ENCODE measurements around the gene DNER.

DNER gene

GRCh38 chr2:229443546-229444268 lies 270.6 kb downstream of the DNER start:
- DNase-seq (ENCODE audit: low spot score in 2 of 2) (no peak), ATAC-seq (replicated peaks; ENCODE audit: extremely low read depth, poor library complexity, severe bottlenecking) (no peak)
- Mint-ChIP-seq H3K9me3 (peaks cover 6% of the 10 kb centered on the region), H3K27ac (ENCODE audit: low read depth) (no peak overlapping the region), H3K4me3 (no peak overlapping the region), H3K4me1 (no peaks in the 10 kb centered on the region), H3K36me3 (ENCODE audit: insufficient read depth) (no peaks in the 10 kb centered on the region), H3K27me3 (peaks cover 29% of the 10 kb centered on the region)

- no peaks in the 10 kb centered on the region for H3K4me1 Mint-ChIP-seq
- peaks cover 6% of the 10 kb centered on the region for H3K9me3 Mint-ChIP-seq
- no peaks in the 10 kb centered on the region for H3K36me3 Mint-ChIP-seq (ENCODE audit: insufficient read depth)
- no peak overlapping the region for H3K27ac Mint-ChIP-seq (ENCODE audit: low read depth)
- H3K27me3 Mint-ChIP-seq = peaks cover 29% of the 10 kb centered on the region
- no peak for ATAC-seq (replicated peaks; ENCODE audit: extremely low read depth, poor library complexity, severe bottlenecking)
- no peak for DNase-seq (ENCODE audit: low spot score in 2 of 2)
- H3K4me3 Mint-ChIP-seq = no peak overlapping the region
Observed at GRCh38 chr2:229443141-229443540, 271.2 kb downstream of the DNER start.

- peaks cover 6% of the 10 kb centered on the region for H3K9me3 Mint-ChIP-seq
- no peaks in the 10 kb centered on the region for H3K4me1 Mint-ChIP-seq
- H3K36me3 Mint-ChIP-seq (ENCODE audit: insufficient read depth) = peaks cover 1% of the 10 kb centered on the region
- H3K4me3 Mint-ChIP-seq = no peak overlapping the region
- no peak for ATAC-seq (replicated peaks; ENCODE audit: extremely low read depth, poor library complexity, severe bottlenecking)
- peaks cover 23% of the 10 kb centered on the region for H3K27me3 Mint-ChIP-seq
- DNase-seq (ENCODE audit: low spot score in 2 of 2) = no peak
- no peak overlapping the region for H3K27ac Mint-ChIP-seq (ENCODE audit: low read depth)
Observed at GRCh38 chr2:229438430-229439159, 275.8 kb downstream of the DNER start.

- DNase-seq (ENCODE audit: low spot score in 2 of 2) = no peak
- ATAC-seq (replicated peaks; ENCODE audit: extremely low read depth, poor library complexity, severe bottlenecking) = no peak
- H3K27ac Mint-ChIP-seq (ENCODE audit: low read depth) = no peak overlapping the region
- peaks cover 21% of the 10 kb centered on the region for H3K27me3 Mint-ChIP-seq
- peaks cover 1% of the 10 kb centered on the region for H3K36me3 Mint-ChIP-seq (ENCODE audit: insufficient read depth)
- no peaks in the 10 kb centered on the region for H3K4me1 Mint-ChIP-seq
- H3K9me3 Mint-ChIP-seq = peaks cover 6% of the 10 kb centered on the region
- H3K4me3 Mint-ChIP-seq = no peak overlapping the region
Observed at GRCh38 chr2:229437467-229437866, 276.9 kb downstream of the DNER start.

GRCh38 chr2:229434187-229434586 lies 280.2 kb downstream of the DNER start:
- ATAC-seq (replicated peaks; ENCODE audit: extremely low read depth, poor library complexity, severe bottlenecking) = no peak

GRCh38 chr2:229433351-229433750 lies 281.0 kb downstream of the DNER start:
- no peaks in the 10 kb centered on the region for H3K4me1 Mint-ChIP-seq
- H3K9me3 Mint-ChIP-seq = no peaks in the 10 kb centered on the region
- peaks cover 1% of the 10 kb centered on the region for H3K36me3 Mint-ChIP-seq (ENCODE audit: insufficient read depth)
- H3K4me3 Mint-ChIP-seq = no peak overlapping the region
- peaks cover 1% of the 10 kb centered on the region for H3K27me3 Mint-ChIP-seq
- no peak overlapping the region for H3K27ac Mint-ChIP-seq (ENCODE audit: low read depth)
- no peak for DNase-seq (ENCODE audit: low spot score in 2 of 2)
- no peak for ATAC-seq (replicated peaks; ENCODE audit: extremely low read depth, poor library complexity, severe bottlenecking)

More at GRCh38 chr2:229434187-229434586, 280.2 kb downstream of the DNER start:
- Mint-ChIP-seq H3K4me1 (no peaks in the 10 kb centered on the region), H3K36me3 (ENCODE audit: insufficient read depth) (peaks cover 1% of the 10 kb centered on the region), H3K9me3 (no peaks in the 10 kb centered on the region), H3K4me3 (no peak overlapping the region), H3K27me3 (no peaks in the 10 kb centered on the region), H3K27ac (ENCODE audit: low read depth) (no peak overlapping the region)
- DNase-seq (ENCODE audit: low spot score in 2 of 2) = no peak

GRCh38 chr2:229431327-229431954 lies 282.9 kb downstream of the DNER start:
- H3K27ac Mint-ChIP-seq (ENCODE audit: low read depth) = no peak overlapping the region
- H3K4me1 Mint-ChIP-seq = no peaks in the 10 kb centered on the region
- H3K27me3 Mint-ChIP-seq = peaks cover 20% of the 10 kb centered on the region
- H3K4me3 Mint-ChIP-seq = no peak overlapping the region
- H3K9me3 Mint-ChIP-seq = peaks cover 5% of the 10 kb centered on the region
- no peak for ATAC-seq (replicated peaks; ENCODE audit: extremely low read depth, poor library complexity, severe bottlenecking)
- DNase-seq (ENCODE audit: low spot score in 2 of 2) = no peak
- H3K36me3 Mint-ChIP-seq (ENCODE audit: insufficient read depth) = no peaks in the 10 kb centered on the region

- no peak for ATAC-seq (replicated peaks; ENCODE audit: extremely low read depth, poor library complexity, severe bottlenecking)
- peaks cover 5% of the 10 kb centered on the region for H3K9me3 Mint-ChIP-seq
- H3K27me3 Mint-ChIP-seq = peaks cover 37% of the 10 kb centered on the region
- H3K4me1 Mint-ChIP-seq = no peaks in the 10 kb centered on the region
- no peak overlapping the region for H3K4me3 Mint-ChIP-seq
- H3K27ac Mint-ChIP-seq (ENCODE audit: low read depth) = no peak overlapping the region
- H3K36me3 Mint-ChIP-seq (ENCODE audit: insufficient read depth) = no peaks in the 10 kb centered on the region
- no peak for DNase-seq (ENCODE audit: low spot score in 2 of 2)
Observed at GRCh38 chr2:229429589-229429988, 284.8 kb downstream of the DNER start.

- Mint-ChIP-seq H3K27me3 (peaks cover 56% of the 10 kb centered on the region), H3K4me1 (no peaks in the 10 kb centered on the region), H3K27ac (ENCODE audit: low read depth) (no peak overlapping the region), H3K36me3 (ENCODE audit: insufficient read depth) (no peaks in the 10 kb centered on the region), H3K4me3 (no peak overlapping the region), H3K9me3 (peaks cover 16% of the 10 kb centered on the region)
- no peak for ATAC-seq (replicated peaks; ENCODE audit: extremely low read depth, poor library complexity, severe bottlenecking)
- DNase-seq (ENCODE audit: low spot score in 2 of 2) = no peak
Observed at GRCh38 chr2:229426464-229426863, 287.9 kb downstream of the DNER start.

- Mint-ChIP-seq H3K4me1 (no peaks in the 10 kb centered on the region), H3K36me3 (ENCODE audit: insufficient read depth) (no peaks in the 10 kb centered on the region), H3K27me3 (peaks cover 56% of the 10 kb centered on the region), H3K9me3 (peaks cover 16% of the 10 kb centered on the region), H3K27ac (ENCODE audit: low read depth) (no peak overlapping the region), H3K4me3 (no peak overlapping the region)
- ATAC-seq (replicated peaks; ENCODE audit: extremely low read depth, poor library complexity, severe bottlenecking) (no peak), DNase-seq (ENCODE audit: low spot score in 2 of 2) (no peak)
Observed at GRCh38 chr2:229425598-229425997, 288.8 kb downstream of the DNER start.

- peaks cover 11% of the 10 kb centered on the region for H3K9me3 Mint-ChIP-seq
- ATAC-seq (replicated peaks; ENCODE audit: extremely low read depth, poor library complexity, severe bottlenecking) (no peak), DNase-seq (ENCODE audit: low spot score in 2 of 2) (no peak)
- no peak overlapping the region for H3K27ac Mint-ChIP-seq (ENCODE audit: low read depth)
- no peaks in the 10 kb centered on the region for H3K4me1 Mint-ChIP-seq
- no peak overlapping the region for H3K4me3 Mint-ChIP-seq
- H3K36me3 Mint-ChIP-seq (ENCODE audit: insufficient read depth) = no peaks in the 10 kb centered on the region
- peaks cover 42% of the 10 kb centered on the region for H3K27me3 Mint-ChIP-seq
Observed at GRCh38 chr2:229422063-229422462, 292.3 kb downstream of the DNER start.

- Mint-ChIP-seq H3K27me3 (peaks cover 15% of the 10 kb centered on the region), H3K4me1 (no peaks in the 10 kb centered on the region), H3K36me3 (ENCODE audit: insufficient read depth) (no peaks in the 10 kb centered on the region), H3K27ac (ENCODE audit: low read depth) (no peak overlapping the region), H3K9me3 (peaks cover 11% of the 10 kb centered on the region), H3K4me3 (no peak overlapping the region)
- no peak for DNase-seq (ENCODE audit: low spot score in 2 of 2)
- no peak for ATAC-seq (replicated peaks; ENCODE audit: extremely low read depth, poor library complexity, severe bottlenecking)
Observed at GRCh38 chr2:229419158-229419557, 295.2 kb downstream of the DNER start.

- Mint-ChIP-seq H3K27ac (ENCODE audit: low read depth) (no peak overlapping the region), H3K4me3 (no peak overlapping the region), H3K36me3 (ENCODE audit: insufficient read depth) (no peaks in the 10 kb centered on the region), H3K9me3 (peaks cover 6% of the 10 kb centered on the region), H3K4me1 (no peaks in the 10 kb centered on the region), H3K27me3 (peaks cover 9% of the 10 kb centered on the region)
- ATAC-seq (replicated peaks; ENCODE audit: extremely low read depth, poor library complexity, severe bottlenecking) = no peak
- no peak for DNase-seq (ENCODE audit: low spot score in 2 of 2)
Observed at GRCh38 chr2:229417916-229418315, 296.4 kb downstream of the DNER start.

Measured in central memory CD8-positive, alpha-beta T cell (primary cell).